TTC549 (cell line): ENCODE data around the gene COL4A2.

Source experiments
- FAIRE-seq: peaks from 2 replicates; lab custom pipeline; 2012; peaks lifted over from hg19 to GRCh38; lab: Jason Lieb, UNC

COL4A2 gene

GRCh38 chr13:110421696-110422385 is 114.8 kb downstream of the COL4A2 start:
- no peak for FAIRE-seq

- FAIRE-seq: no peak
Measured at GRCh38 chr13:110422913-110423688, 116.0 kb downstream of the COL4A2 start.

GRCh38 chr13:110423689-110424302 is 116.7 kb downstream of the COL4A2 start:
- FAIRE-seq: no peak

- no peak for FAIRE-seq
Measured at GRCh38 chr13:110424569-110425443, 117.7 kb downstream of the COL4A2 start.

- no peak for FAIRE-seq
Measured at GRCh38 chr13:110425444-110425780, 118.3 kb downstream of the COL4A2 start.

GRCh38 chr13:110426735-110427134 is 119.7 kb downstream of the COL4A2 start:
- no peak for FAIRE-seq

- no peak for FAIRE-seq
Measured at GRCh38 chr13:110428313-110428712, 121.2 kb downstream of the COL4A2 start.

- no peak for FAIRE-seq
Measured at GRCh38 chr13:110430391-110431336, 123.6 kb downstream of the COL4A2 start.

- no peak for FAIRE-seq
Measured at GRCh38 chr13:110431425-110432294, 124.6 kb downstream of the COL4A2 start.

GRCh38 chr13:110432522-110432921 is 125.4 kb downstream of the COL4A2 start:
- FAIRE-seq: no peak

GRCh38 chr13:110433014-110433413 is 125.9 kb downstream of the COL4A2 start:
- FAIRE-seq: no peak

GRCh38 chr13:110434629-110435028 is 127.5 kb downstream of the COL4A2 start:
- no peak for FAIRE-seq

- no peak for FAIRE-seq
Measured at GRCh38 chr13:110435331-110435730, 128.2 kb downstream of the COL4A2 start.

GRCh38 chr13:110436276-110436675 is 129.2 kb downstream of the COL4A2 start:
- no peak for FAIRE-seq

- no peak for FAIRE-seq
Measured at GRCh38 chr13:110436786-110437370, 129.8 kb downstream of the COL4A2 start.

GRCh38 chr13:110438211-110438610 is 131.1 kb downstream of the COL4A2 start:
- no peak for FAIRE-seq

GRCh38 chr13:110438776-110439175 is 131.7 kb downstream of the COL4A2 start:
- no peak for FAIRE-seq

GRCh38 chr13:110440946-110441731 is 134.1 kb downstream of the COL4A2 start:
- no peak for FAIRE-seq
